ENCODE results near the gene RGS7. TPM values are rescaled to one million over a fixed set of nuclear protein-coding genes. Genes with fewer than 3 reads are reported as not detected.
"Not testable (repeated sequence)": the region's sequence is repeated elsewhere in the genome, so short reads cannot be mapped to it uniquely, and the experiment has no call there.

RGS7 gene
- total and polyA plus RNA-seq, 2 experiments from 2014 or later, result 0.22 to 0.73 TPM

DNA sequence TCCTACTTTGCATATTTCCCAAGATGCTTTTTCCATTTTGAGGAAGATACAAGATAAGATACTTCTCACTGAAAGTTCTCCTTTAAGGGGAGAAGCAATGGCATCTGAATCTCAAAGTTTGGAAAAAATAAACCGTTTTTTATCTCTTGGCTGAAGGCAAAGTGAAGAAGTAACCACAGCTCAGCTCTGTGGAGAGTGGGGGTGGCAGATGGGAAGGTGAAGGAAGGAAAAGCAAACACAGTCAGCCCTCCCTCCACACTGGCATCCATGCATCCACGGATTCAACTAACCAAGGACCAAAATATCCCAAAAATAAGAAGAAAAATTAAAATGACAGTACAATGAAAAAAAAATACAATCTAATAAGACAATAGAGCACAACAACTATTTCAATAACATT, 211.1 kb downstream of the RGS7 start:
- Histone ChIP-seq H3K4me2 (no peak overlapping the region), H3K4me3 (no peak overlapping the region), H3K9me3 (ENCODE audit: low read depth) (no peaks in the 10 kb centered on the region), H3K27me3 (no peaks in the 10 kb centered on the region), H3K79me2 (no peaks in the 10 kb centered on the region), H3K36me3 (replicated peaks; ENCODE audit: insufficient read depth, low read depth) (no peaks in the 10 kb centered on the region), H4K20me1 (ENCODE audit: insufficient read depth, poor library complexity, severe bottlenecking) (no peaks in the 10 kb centered on the region), H3K4me1 (ENCODE audit: insufficient read depth) (peaks cover 9% of the 10 kb centered on the region), H3K27ac (no peak overlapping the region), H2AFZ (no peak overlapping the region), H3K9me2 (replicated peaks; ENCODE audit: insufficient read depth) (no peaks in the 10 kb centered on the region)
- DNase-seq (ENCODE audit: low spot score), result no peak
- TF ChIP-seq EZH2 (IDR thresholded peaks at IDR 0.05; ENCODE audit: borderline replicate concordance) (no peak), EZH2phosphoT487 (IDR thresholded peaks at IDR 0.05; ENCODE audit: low read depth, severe bottlenecking, unreplicated experiment) (no peak)
- TF ChIP-seq, protein P1, sequence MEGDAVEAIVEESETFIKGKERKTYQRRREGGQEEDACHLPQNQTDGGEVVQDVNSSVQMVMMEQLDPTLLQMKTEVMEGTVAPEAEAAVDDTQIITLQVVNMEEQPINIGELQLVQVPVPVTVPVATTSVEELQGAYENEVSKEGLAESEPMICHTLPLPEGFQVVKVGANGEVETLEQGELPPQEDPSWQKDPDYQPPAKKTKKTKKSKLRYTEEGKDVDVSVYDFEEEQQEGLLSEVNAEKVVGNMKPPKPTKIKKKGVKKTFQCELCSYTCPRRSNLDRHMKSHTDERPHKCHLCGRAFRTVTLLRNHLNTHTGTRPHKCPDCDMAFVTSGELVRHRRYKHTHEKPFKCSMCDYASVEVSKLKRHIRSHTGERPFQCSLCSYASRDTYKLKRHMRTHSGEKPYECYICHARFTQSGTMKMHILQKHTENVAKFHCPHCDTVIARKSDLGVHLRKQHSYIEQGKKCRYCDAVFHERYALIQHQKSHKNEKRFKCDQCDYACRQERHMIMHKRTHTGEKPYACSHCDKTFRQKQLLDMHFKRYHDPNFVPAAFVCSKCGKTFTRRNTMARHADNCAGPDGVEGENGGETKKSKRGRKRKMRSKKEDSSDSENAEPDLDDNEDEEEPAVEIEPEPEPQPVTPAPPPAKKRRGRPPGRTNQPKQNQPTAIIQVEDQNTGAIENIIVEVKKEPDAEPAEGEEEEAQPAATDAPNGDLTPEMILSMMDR (IDR thresholded peaks at IDR 0.05; ENCODE audit: poor library complexity), result no peak
- WGBS (ENCODE audit: low lambda C conversion rate, missing lambda C conversion rate), result 80% methylated on average over 2 of the region's 2 CpGs

DNA sequence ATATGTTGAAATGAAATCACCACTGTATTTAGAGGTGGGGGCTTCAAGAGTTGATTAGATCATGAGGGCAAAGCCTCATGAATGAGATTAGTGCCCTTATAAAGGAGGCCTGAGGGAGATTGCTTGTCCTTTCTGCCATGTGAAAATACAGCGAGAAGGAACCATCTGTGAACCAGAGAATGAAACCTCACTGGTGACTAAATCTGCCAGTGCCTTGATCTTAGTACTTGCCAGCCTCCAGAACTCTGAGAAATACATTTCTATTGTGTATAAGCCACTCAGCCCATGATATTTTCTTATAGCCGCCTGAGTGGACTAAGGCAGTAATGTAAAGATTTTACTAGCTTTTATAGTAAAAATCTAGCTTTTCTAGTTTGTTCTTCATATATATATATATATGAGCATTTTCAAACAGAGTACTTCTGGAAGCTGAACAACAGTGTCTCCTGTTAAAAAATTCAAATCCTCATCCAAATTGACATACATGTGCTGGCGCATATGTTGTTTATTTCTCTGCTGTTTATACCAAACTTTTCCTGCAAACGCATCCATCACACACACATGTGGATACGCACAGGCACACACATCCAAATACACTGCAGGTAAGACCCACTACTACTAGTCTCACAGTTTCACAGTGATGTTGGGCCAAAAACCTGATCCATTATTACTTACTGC, 213.1 kb downstream of the RGS7 start:
- H2AFZ ChIP-seq, result no peak overlapping the region
- 91% methylated on average over 5 of the region's 5 CpGs for WGBS (ENCODE audit: low lambda C conversion rate, missing lambda C conversion rate)
- H3K4me2 ChIP-seq, result no peak overlapping the region
- H3K9me3 ChIP-seq (ENCODE audit: low read depth), result no peaks in the 10 kb centered on the region
- DNase-seq (ENCODE audit: low spot score), result no peak
- H3K79me2 ChIP-seq, result no peaks in the 10 kb centered on the region
- H3K36me3 ChIP-seq (replicated peaks; ENCODE audit: insufficient read depth, low read depth), result no peaks in the 10 kb centered on the region
- H3K27ac ChIP-seq, result no peak overlapping the region
- no peaks in the 10 kb centered on the region for H4K20me1 ChIP-seq (ENCODE audit: insufficient read depth, poor library complexity, severe bottlenecking)
- H3K27me3 ChIP-seq, result no peaks in the 10 kb centered on the region
- H3K4me1 ChIP-seq (ENCODE audit: insufficient read depth), result peaks cover 11% of the 10 kb centered on the region
- TF ChIP-seq, protein P1 (IDR thresholded peaks at IDR 0.05; ENCODE audit: poor library complexity), result no peak
- TF ChIP-seq EZH2phosphoT487 (IDR thresholded peaks at IDR 0.05; ENCODE audit: low read depth, severe bottlenecking, unreplicated experiment) (no peak), EZH2 (IDR thresholded peaks at IDR 0.05; ENCODE audit: borderline replicate concordance) (no peak)
- no peaks in the 10 kb centered on the region for H3K9me2 ChIP-seq (replicated peaks; ENCODE audit: insufficient read depth)
- no peak overlapping the region for H3K4me3 ChIP-seq

- Histone ChIP-seq H3K9me2 (replicated peaks; ENCODE audit: insufficient read depth) (no peaks in the 10 kb centered on the region), H3K27me3 (no peaks in the 10 kb centered on the region), H3K4me3 (no peak overlapping the region), H4K20me1 (ENCODE audit: insufficient read depth, poor library complexity, severe bottlenecking) (no peaks in the 10 kb centered on the region), H3K27ac (peak overlapping the region; percentile 76), H3K79me2 (no peaks in the 10 kb centered on the region), H3K4me2 (no peak overlapping the region), H2AFZ (no peak overlapping the region), H3K36me3 (replicated peaks; ENCODE audit: insufficient read depth, low read depth) (no peaks in the 10 kb centered on the region), H3K9me3 (ENCODE audit: low read depth) (no peaks in the 10 kb centered on the region), H3K4me1 (ENCODE audit: insufficient read depth) (peaks cover 11% of the 10 kb centered on the region)
- no peak for DNase-seq (ENCODE audit: low spot score)
- TF ChIP-seq, protein P1 (IDR thresholded peaks at IDR 0.05; ENCODE audit: poor library complexity), result no peak
- no peak for TF ChIP-seq EZH2 (IDR thresholded peaks at IDR 0.05; ENCODE audit: borderline replicate concordance)
- TF ChIP-seq EZH2phosphoT487 (IDR thresholded peaks at IDR 0.05; ENCODE audit: low read depth, severe bottlenecking, unreplicated experiment), result no peak
- WGBS (ENCODE audit: low lambda C conversion rate, missing lambda C conversion rate), result 91% methylated on average over 4 of the region's 4 CpGs
Observed at GRCh38 chr1:241142493-241142892, 214.5 kb downstream of the RGS7 start.

DNA sequence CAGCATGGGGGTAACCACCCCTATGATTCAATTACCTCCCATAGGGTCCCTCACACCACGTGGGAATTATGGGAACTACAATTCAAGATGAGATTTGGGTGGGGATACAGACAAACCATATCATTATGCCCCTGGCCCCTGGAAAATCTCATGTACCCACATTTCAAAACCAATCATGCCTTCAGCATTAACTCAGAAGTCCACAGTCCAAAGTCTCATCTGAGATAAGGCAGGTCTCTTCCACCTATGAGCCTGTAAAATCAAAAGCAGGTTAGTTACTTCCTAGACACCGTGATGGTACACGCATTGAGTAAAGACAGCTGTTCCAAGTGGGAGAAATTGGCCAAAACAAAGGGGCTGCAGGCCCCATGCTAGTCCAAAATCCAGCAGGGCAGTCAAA, 215.4 kb downstream of the RGS7 start:
- peaks cover 11% of the 10 kb centered on the region for H3K4me1 ChIP-seq (ENCODE audit: insufficient read depth)
- H3K9me2 ChIP-seq (replicated peaks; ENCODE audit: insufficient read depth); DNase-seq (ENCODE audit: low spot score); H3K79me2 ChIP-seq; H3K9me3 ChIP-seq (ENCODE audit: low read depth); H4K20me1 ChIP-seq (ENCODE audit: insufficient read depth, poor library complexity, severe bottlenecking); H3K4me2 ChIP-seq; H3K27me3 ChIP-seq; H3K36me3 ChIP-seq (replicated peaks; ENCODE audit: insufficient read depth, low read depth); H2AFZ ChIP-seq; H3K4me3 ChIP-seq: not testable (repeated sequence)
- H3K27ac ChIP-seq, result peak overlapping the region; percentile 76
- 82% methylated on average over 3 of the region's 3 CpGs for WGBS (ENCODE audit: low lambda C conversion rate, missing lambda C conversion rate)

Data from hepatocyte (in vitro differentiated cells).